ENCODE measurements around the gene LTBP2.

The LTBP2 gene

DNA sequence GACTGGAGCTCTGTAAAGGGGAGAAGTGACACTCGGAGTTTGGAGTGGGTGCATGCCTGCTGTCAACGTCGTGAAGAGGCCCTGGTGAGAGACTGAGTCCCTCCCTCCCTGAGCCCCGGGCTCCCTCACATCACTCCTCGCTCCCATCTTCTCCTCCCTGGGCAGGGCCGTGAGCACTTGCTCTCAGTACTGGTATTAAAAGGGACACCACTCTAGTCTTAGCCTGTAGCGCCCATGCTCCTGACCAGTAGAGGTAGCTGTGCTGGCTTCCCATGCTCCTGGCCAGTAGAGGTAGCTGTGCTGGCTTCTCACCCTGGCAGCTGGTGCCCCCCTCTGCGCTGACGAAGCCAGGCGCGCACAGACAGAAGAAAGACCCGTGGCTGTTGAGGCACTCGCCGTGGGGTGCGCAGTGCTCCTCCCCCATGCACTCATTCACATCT is 103.7 kb downstream of the LTBP2 start:
- no peak for DNase-seq (ENCODE audit: low read depth in 1 of 2, low spot score in 1 of 2)
- no peaks in the 10 kb centered on the region for H3K27me3 ChIP-seq (ENCODE audit: insufficient read depth, poor library complexity, severe bottlenecking)
- TF ChIP-seq POLR2AphosphoS5 (IDR thresholded peaks at IDR 0.05; ENCODE audit: low read depth): no peak
- TF ChIP-seq, protein P1, sequence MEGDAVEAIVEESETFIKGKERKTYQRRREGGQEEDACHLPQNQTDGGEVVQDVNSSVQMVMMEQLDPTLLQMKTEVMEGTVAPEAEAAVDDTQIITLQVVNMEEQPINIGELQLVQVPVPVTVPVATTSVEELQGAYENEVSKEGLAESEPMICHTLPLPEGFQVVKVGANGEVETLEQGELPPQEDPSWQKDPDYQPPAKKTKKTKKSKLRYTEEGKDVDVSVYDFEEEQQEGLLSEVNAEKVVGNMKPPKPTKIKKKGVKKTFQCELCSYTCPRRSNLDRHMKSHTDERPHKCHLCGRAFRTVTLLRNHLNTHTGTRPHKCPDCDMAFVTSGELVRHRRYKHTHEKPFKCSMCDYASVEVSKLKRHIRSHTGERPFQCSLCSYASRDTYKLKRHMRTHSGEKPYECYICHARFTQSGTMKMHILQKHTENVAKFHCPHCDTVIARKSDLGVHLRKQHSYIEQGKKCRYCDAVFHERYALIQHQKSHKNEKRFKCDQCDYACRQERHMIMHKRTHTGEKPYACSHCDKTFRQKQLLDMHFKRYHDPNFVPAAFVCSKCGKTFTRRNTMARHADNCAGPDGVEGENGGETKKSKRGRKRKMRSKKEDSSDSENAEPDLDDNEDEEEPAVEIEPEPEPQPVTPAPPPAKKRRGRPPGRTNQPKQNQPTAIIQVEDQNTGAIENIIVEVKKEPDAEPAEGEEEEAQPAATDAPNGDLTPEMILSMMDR (IDR thresholded peaks at IDR 0.05; ENCODE audit: insufficient read depth, low read length): peak; percentile 4

DNA sequence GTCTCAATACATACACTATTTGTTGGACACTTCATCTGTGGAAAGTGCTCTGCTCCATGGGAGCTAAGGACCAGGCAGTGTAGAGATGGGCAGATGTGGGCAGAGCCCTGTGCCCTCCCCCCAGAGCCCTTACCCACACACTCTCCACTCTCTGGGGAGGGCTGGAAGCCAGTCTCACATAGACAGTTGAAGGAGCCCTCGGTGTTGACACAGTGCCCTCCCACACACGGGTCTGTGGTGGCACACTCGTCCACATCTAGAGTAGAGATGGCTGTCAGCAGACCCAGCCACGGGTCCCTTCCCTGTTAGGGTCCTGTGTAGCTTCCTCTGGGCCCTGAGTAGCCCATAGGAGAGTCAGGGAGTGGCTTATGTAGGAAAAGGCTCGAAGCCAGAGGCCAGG is 104.2 kb downstream of the LTBP2 start:
- no peak overlapping the region for H3K27ac ChIP-seq (replicated peaks)

More for the DNA sequence above, 103.7 kb downstream of the LTBP2 start:
- Histone ChIP-seq H3K4me3 (replicated peaks; ENCODE audit: insufficient read depth, low read length) (no peak overlapping the region), H3K27ac (replicated peaks) (no peak overlapping the region)

DNA sequence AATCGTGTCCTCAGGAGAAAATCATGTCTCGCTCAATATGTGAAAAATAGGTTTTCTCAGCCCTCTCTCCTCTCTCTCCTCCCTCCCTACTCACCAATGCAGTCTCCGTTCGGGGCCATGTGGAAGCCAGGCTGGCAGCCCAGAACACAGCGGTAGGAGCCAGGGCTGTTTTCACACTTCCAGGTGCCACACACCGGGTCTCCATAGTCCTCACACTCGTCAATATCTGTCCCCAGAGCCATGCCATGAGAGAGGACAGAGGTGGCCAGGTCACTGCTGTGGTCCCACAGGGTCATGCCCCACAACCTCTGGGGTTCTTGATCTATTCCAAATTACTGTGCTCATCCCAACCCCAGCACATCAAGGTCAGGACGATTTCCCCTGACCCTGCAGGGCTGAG is 105.0 kb downstream of the LTBP2 start:
- no peaks in the 10 kb centered on the region for H3K27me3 ChIP-seq (ENCODE audit: insufficient read depth, poor library complexity, severe bottlenecking)
- no peak overlapping the region for H3K4me3 ChIP-seq (replicated peaks; ENCODE audit: insufficient read depth, low read length)
- no peak overlapping the region for H3K27ac ChIP-seq (replicated peaks)
- TF ChIP-seq, protein P2, sequence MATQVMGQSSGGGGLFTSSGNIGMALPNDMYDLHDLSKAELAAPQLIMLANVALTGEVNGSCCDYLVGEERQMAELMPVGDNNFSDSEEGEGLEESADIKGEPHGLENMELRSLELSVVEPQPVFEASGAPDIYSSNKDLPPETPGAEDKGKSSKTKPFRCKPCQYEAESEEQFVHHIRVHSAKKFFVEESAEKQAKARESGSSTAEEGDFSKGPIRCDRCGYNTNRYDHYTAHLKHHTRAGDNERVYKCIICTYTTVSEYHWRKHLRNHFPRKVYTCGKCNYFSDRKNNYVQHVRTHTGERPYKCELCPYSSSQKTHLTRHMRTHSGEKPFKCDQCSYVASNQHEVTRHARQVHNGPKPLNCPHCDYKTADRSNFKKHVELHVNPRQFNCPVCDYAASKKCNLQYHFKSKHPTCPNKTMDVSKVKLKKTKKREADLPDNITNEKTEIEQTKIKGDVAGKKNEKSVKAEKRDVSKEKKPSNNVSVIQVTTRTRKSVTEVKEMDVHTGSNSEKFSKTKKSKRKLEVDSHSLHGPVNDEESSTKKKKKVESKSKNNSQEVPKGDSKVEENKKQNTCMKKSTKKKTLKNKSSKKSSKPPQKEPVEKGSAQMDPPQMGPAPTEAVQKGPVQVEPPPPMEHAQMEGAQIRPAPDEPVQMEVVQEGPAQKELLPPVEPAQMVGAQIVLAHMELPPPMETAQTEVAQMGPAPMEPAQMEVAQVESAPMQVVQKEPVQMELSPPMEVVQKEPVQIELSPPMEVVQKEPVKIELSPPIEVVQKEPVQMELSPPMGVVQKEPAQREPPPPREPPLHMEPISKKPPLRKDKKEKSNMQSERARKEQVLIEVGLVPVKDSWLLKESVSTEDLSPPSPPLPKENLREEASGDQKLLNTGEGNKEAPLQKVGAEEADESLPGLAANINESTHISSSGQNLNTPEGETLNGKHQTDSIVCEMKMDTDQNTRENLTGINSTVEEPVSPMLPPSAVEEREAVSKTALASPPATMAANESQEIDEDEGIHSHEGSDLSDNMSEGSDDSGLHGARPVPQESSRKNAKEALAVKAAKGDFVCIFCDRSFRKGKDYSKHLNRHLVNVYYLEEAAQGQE (IDR thresholded peaks at IDR 0.05; ENCODE audit: insufficient replicate concordance, low read depth): no peak
- TF ChIP-seq SPI1 (IDR thresholded peaks at IDR 0.05; ENCODE audit: borderline replicate concordance, low read depth): no peak
- TF ChIP-seq GABPA (IDR thresholded peaks at IDR 0.05; ENCODE audit: low read depth): no peak
- no peak for TF ChIP-seq POLR2AphosphoS5 (IDR thresholded peaks at IDR 0.05; ENCODE audit: low read depth)
- TF ChIP-seq, protein P1 (IDR thresholded peaks at IDR 0.05; ENCODE audit: insufficient read depth, low read length): no peak
- DNase-seq (ENCODE audit: low read depth in 1 of 2, low spot score in 1 of 2): no peak

More for the DNA sequence above, 104.2 kb downstream of the LTBP2 start:
- TF ChIP-seq, protein P2 (IDR thresholded peaks at IDR 0.05; ENCODE audit: insufficient replicate concordance, low read depth): no peak
- TF ChIP-seq GABPA (IDR thresholded peaks at IDR 0.05; ENCODE audit: low read depth) (no peak), SPI1 (IDR thresholded peaks at IDR 0.05; ENCODE audit: borderline replicate concordance, low read depth) (no peak)
- DNase-seq (ENCODE audit: low read depth in 1 of 2, low spot score in 1 of 2): no peak
- Histone ChIP-seq H3K27me3 (ENCODE audit: insufficient read depth, poor library complexity, severe bottlenecking) (no peaks in the 10 kb centered on the region), H3K4me3 (replicated peaks; ENCODE audit: insufficient read depth, low read length) (no peak overlapping the region)

DNA sequence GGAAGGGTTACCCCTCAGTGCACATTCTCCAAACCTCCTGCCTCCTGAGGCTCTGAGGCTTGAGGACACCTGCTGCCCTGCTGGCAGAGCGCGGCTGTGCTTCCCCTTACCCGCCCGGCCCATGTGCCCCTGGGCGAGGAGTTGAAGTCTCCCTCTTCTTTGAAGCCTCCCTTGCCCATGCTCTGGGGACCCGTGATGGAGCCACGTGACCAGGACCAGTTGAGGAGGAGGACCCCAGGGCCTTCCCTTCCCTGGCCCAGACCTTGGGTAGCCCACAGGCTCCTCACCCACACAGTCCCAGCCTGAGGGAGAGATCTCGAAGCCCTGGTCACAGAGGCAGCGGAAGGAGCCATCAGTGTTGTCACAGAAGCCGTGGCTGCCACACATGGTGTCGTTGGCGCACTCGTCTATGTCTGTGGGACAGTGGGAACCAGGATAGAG is 105.6 kb downstream of the LTBP2 start:
- no peak for TF ChIP-seq SPI1 (IDR thresholded peaks at IDR 0.05; ENCODE audit: borderline replicate concordance, low read depth)
- no peak for TF ChIP-seq GABPA (IDR thresholded peaks at IDR 0.05; ENCODE audit: low read depth)
- TF ChIP-seq, protein P2 (IDR thresholded peaks at IDR 0.05; ENCODE audit: insufficient replicate concordance, low read depth): no peak
- TF ChIP-seq POLR2AphosphoS5 (IDR thresholded peaks at IDR 0.05; ENCODE audit: low read depth): no peak
- TF ChIP-seq, protein P1 (IDR thresholded peaks at IDR 0.05; ENCODE audit: insufficient read depth, low read length): no peak
- Histone ChIP-seq H3K27me3 (ENCODE audit: insufficient read depth, poor library complexity, severe bottlenecking) (no peaks in the 10 kb centered on the region), H3K4me3 (replicated peaks; ENCODE audit: insufficient read depth, low read length) (no peak overlapping the region), H3K27ac (replicated peaks) (no peak overlapping the region)
- no peak for DNase-seq (ENCODE audit: low read depth in 1 of 2, low spot score in 1 of 2)
